SK-N-SH treated with all-trans-retinoic acid at 6 μM for 48 hours (cell line): Measurements from ENCODE around the gene NTNG1.

Source experiments
- CREB5 ChIP-seq: fragments of 250-450 bp; sonication (Bioruptor Pico); IDR thresholded peaks from 2 replicates; pipeline ENCODE4 v1.5.1; 2020; ENCODE audit warnings: low read depth, mild to moderate bottlenecking, moderate library complexity
- CSDC2 ChIP-seq: fragments of 250-450 bp; sonication (Bioruptor Pico); IDR thresholded peaks from 2 replicates; pipeline ENCODE4 v1.5.0; 2020; ENCODE audit warnings: mild to moderate bottlenecking, moderate library complexity
- ESRRG ChIP-seq: fragments of 250-450 bp; sonication (Bioruptor Pico); IDR thresholded peaks from 2 replicates; pipeline ENCODE4 v1.6.1; 2021; ENCODE audit warnings: mild to moderate bottlenecking
- GLIS3 ChIP-seq: fragments of 250-450 bp; sonication (Bioruptor Pico); IDR thresholded peaks from 2 replicates; pipeline ENCODE4 v1.5.0; 2020; ENCODE audit warnings: mild to moderate bottlenecking, moderate library complexity
- ISL1 ChIP-seq: fragments of 250-450 bp; sonication (Bioruptor Pico); IDR thresholded peaks from 2 replicates; pipeline ENCODE4 v2.1.2; 2022; ENCODE audit warnings: mild to moderate bottlenecking, moderate library complexity
- PATZ1 ChIP-seq: fragments of 250-450 bp; sonication (Bioruptor Pico); IDR thresholded peaks from 2 replicates; pipeline ENCODE4 v1.8.0; 2020; ENCODE audit warnings: mild to moderate bottlenecking, moderate library complexity, borderline replicate concordance
- RARB ChIP-seq: fragments of 250-450 bp; sonication (Bioruptor Pico); IDR thresholded peaks from 2 replicates; pipeline ENCODE4 v1.8.0; 2021; ENCODE audit warnings: mild to moderate bottlenecking, moderate library complexity
- TOX ChIP-seq: fragments of 250-450 bp; sonication (Bioruptor Pico); IDR thresholded peaks from 2 replicates; pipeline ENCODE4 v1.8.0; 2021; ENCODE audit warnings: mild to moderate bottlenecking, moderate library complexity, borderline replicate concordance
- ZFP30 ChIP-seq: fragments of 450-650 bp; formaldehyde crosslinking; IDR thresholded peaks from 2 replicates; pipeline ENCODE4 v1.5.0; 2022; ENCODE audit warnings: mild to moderate bottlenecking, moderate library complexity
- ZNF8 ChIP-seq: fragments of 450-650 bp; formaldehyde crosslinking; IDR thresholded peaks from 2 replicates; pipeline ENCODE4 v1.5.0; 2020; ENCODE audit warnings: mild to moderate bottlenecking, moderate library complexity

- TF ChIP-seq CREB5 (CRISPR knock-in tag) (no peak), TOX (CRISPR knock-in tag) (no peak), PATZ1 (CRISPR knock-in tag) (no peak), ZFP30 (CRISPR knock-in tag) (no peak), ZNF8 (CRISPR knock-in tag) (no peak), ISL1 (CRISPR knock-in tag) (no peak), GLIS3 (CRISPR knock-in tag) (no peak), RARB (no peak), CSDC2 (CRISPR knock-in tag) (no peak), ESRRG (CRISPR knock-in tag) (no peak)
Measured at GRCh38 chr1:107213225-107213624, 72.4 kb downstream of the NTNG1 start.
